OCI-LY1 (cell line): ENCODE data around the gene USP24.

Experiments used
- CTCF ChIP-seq: fragments of 200-600 bp; sonication (generic), shearing (Covaris generic); IDR thresholded peaks from 2 replicates; pipeline ENCODE4 v1.5.1; 2017; ENCODE audit warnings: mild to moderate bottlenecking, antibody characterized with exemption, low read length, moderate library complexity, mixed read lengths
- EZH2 ChIP-seq: fragments of 200-600 bp; sonication (generic), shearing (Covaris generic); IDR thresholded peaks from 2 replicates; pipeline ENCODE4 v1.8.0; 2017; ENCODE audit warnings: borderline replicate concordance, mixed run types, mild to moderate bottlenecking, antibody characterized with exemption, low read length, moderate library complexity, mixed read lengths

- TF ChIP-seq CTCF (no peak), EZH2 (no peak)
Measured at GRCh38 chr1:55088413-55088812, 126.8 kb downstream of the USP24 start.
